ENCODE results near the gene MMGT1. TPM values are rescaled to one million over a fixed set of nuclear protein-coding genes. Genes with fewer than 3 reads are reported as not detected.
"Not testable (repeated sequence)": the region's sequence is repeated elsewhere in the genome, so short reads cannot be mapped to it uniquely, and the experiment has no call there.

Gene MMGT1
- total and polyA plus RNA-seq, 2 experiments from 2014 or later, result 6.9 to 25.4 TPM

DNA sequence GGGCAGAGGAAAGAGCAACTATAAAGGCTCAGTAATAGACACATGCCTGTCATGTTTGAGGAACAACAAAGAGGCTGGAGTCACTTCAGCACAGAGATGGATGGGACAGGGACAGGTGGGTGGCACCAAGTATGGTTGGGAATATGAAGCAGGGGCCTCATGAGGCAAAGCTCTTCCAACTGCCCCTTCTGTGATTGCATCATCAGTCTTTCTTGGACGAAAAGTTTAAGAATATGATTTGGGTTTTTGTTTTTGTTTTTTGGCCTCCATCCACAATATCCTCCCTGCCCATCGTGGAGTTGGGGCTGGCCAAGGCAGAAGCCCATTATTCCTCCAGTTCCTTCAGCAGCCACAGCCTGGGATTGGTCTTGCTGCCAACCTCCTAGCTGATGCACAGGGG is 45.9 kb downstream of the MMGT1 start:
- Histone ChIP-seq H3K4me3 (no peak overlapping the region), H3K27me3 (ENCODE audit: insufficient read depth) (no peaks in the 10 kb centered on the region), H4K20me1 (replicated peaks; ENCODE audit: insufficient read depth) (no peaks in the 10 kb centered on the region), H3K9me2 (ENCODE audit: insufficient read depth) (no peaks in the 10 kb centered on the region), H3F3A (replicated peaks; ENCODE audit: low read depth) (no peaks in the 10 kb centered on the region), H2AFZ (no peak overlapping the region), H3K79me2 (replicated peaks; ENCODE audit: insufficient read depth) (no peaks in the 10 kb centered on the region), H3K36me3 (ENCODE audit: insufficient read depth) (no peaks in the 10 kb centered on the region), H3K4me2 (no peak overlapping the region), H3K4me1 (ENCODE audit: insufficient read depth) (no peaks in the 10 kb centered on the region), H3K27ac (ENCODE audit: low read depth) (no peak overlapping the region)
- TF ChIP-seq JUNB (IDR thresholded peaks at IDR 0.05; ENCODE audit: unreplicated experiment), result no peak
- TF ChIP-seq, protein P1, sequence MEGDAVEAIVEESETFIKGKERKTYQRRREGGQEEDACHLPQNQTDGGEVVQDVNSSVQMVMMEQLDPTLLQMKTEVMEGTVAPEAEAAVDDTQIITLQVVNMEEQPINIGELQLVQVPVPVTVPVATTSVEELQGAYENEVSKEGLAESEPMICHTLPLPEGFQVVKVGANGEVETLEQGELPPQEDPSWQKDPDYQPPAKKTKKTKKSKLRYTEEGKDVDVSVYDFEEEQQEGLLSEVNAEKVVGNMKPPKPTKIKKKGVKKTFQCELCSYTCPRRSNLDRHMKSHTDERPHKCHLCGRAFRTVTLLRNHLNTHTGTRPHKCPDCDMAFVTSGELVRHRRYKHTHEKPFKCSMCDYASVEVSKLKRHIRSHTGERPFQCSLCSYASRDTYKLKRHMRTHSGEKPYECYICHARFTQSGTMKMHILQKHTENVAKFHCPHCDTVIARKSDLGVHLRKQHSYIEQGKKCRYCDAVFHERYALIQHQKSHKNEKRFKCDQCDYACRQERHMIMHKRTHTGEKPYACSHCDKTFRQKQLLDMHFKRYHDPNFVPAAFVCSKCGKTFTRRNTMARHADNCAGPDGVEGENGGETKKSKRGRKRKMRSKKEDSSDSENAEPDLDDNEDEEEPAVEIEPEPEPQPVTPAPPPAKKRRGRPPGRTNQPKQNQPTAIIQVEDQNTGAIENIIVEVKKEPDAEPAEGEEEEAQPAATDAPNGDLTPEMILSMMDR (conservative IDR thresholded peaks at IDR 0.05; ENCODE audit: low read depth in 2 of 2), result no peak
- TF ChIP-seq, protein P2, sequence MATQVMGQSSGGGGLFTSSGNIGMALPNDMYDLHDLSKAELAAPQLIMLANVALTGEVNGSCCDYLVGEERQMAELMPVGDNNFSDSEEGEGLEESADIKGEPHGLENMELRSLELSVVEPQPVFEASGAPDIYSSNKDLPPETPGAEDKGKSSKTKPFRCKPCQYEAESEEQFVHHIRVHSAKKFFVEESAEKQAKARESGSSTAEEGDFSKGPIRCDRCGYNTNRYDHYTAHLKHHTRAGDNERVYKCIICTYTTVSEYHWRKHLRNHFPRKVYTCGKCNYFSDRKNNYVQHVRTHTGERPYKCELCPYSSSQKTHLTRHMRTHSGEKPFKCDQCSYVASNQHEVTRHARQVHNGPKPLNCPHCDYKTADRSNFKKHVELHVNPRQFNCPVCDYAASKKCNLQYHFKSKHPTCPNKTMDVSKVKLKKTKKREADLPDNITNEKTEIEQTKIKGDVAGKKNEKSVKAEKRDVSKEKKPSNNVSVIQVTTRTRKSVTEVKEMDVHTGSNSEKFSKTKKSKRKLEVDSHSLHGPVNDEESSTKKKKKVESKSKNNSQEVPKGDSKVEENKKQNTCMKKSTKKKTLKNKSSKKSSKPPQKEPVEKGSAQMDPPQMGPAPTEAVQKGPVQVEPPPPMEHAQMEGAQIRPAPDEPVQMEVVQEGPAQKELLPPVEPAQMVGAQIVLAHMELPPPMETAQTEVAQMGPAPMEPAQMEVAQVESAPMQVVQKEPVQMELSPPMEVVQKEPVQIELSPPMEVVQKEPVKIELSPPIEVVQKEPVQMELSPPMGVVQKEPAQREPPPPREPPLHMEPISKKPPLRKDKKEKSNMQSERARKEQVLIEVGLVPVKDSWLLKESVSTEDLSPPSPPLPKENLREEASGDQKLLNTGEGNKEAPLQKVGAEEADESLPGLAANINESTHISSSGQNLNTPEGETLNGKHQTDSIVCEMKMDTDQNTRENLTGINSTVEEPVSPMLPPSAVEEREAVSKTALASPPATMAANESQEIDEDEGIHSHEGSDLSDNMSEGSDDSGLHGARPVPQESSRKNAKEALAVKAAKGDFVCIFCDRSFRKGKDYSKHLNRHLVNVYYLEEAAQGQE (IDR thresholded peaks at IDR 0.05; ENCODE audit: unreplicated experiment), result no peak
- no peak for TF ChIP-seq STAT1 (IDR thresholded peaks at IDR 0.05; ENCODE audit: unreplicated experiment)
- TF ChIP-seq EZH2phosphoT487 (IDR thresholded peaks at IDR 0.05; ENCODE audit: unreplicated experiment), result no peak
- no peak for TF ChIP-seq ZNF114 (CRISPR knock-in tag; IDR thresholded peaks at IDR 0.05)
- TF ChIP-seq ZNF331 (CRISPR knock-in tag; IDR thresholded peaks at IDR 0.05; ENCODE audit: low read depth), result no peak
- no peak for TF ChIP-seq EZH2 (IDR thresholded peaks at IDR 0.05; ENCODE audit: low read depth, unreplicated experiment)
- TF ChIP-seq NANOG (IDR thresholded peaks at IDR 0.05; ENCODE audit: borderline replicate concordance), result no peak
- no peaks in the 10 kb centered on the region for H3K4me1 Mint-ChIP-seq
- H3K9me3 Mint-ChIP-seq, result no peaks in the 10 kb centered on the region
- peaks cover 7% of the 10 kb centered on the region for H3K27me3 Mint-ChIP-seq (ENCODE audit: insufficient read depth, low read depth, poor library complexity)
- no peak overlapping the region for H3K27ac Mint-ChIP-seq
- no peak for DNase-seq (ENCODE audit: low spot score)
- ATAC-seq, result no peak
- H3K4me3 Mint-ChIP-seq, result no peak overlapping the region
- no peaks in the 10 kb centered on the region for H3K36me3 Mint-ChIP-seq (ENCODE audit: low read depth)

DNA sequence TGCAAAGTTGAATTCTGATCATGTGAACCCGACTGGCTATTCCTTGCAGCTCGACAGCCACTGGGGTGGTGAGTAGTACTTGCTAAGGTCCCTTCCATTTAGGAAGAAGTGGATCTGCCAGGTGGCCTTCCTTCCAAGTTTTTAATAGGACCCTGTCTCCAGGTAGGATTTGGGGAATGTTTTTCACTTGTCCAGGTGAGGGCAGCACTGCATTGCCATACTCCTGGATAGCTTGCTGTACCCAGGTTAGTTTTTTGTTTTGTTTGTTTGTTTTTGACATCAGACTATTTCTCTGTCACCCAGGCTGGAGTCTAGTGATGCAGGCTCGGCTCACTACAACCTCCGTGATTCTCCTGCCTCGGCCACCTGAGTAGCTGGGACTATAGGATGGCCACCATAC is 50.4 kb downstream of the MMGT1 start:
- Histone ChIP-seq H3K4me1 (ENCODE audit: insufficient read depth) (no peaks in the 10 kb centered on the region), H3K36me3 (ENCODE audit: insufficient read depth) (no peaks in the 10 kb centered on the region), H4K20me1 (replicated peaks; ENCODE audit: insufficient read depth) (no peaks in the 10 kb centered on the region), H3K79me2 (replicated peaks; ENCODE audit: insufficient read depth) (no peaks in the 10 kb centered on the region), H3K4me2 (no peak overlapping the region), H3F3A (replicated peaks; ENCODE audit: low read depth) (no peaks in the 10 kb centered on the region), H3K27ac (ENCODE audit: low read depth) (no peak overlapping the region), H2AFZ (no peak overlapping the region), H3K27me3 (ENCODE audit: insufficient read depth) (no peaks in the 10 kb centered on the region), H3K4me3 (no peak overlapping the region), H3K9me2 (ENCODE audit: insufficient read depth) (no peaks in the 10 kb centered on the region)
- Mint-ChIP-seq H3K27me3 (ENCODE audit: insufficient read depth, low read depth, poor library complexity) (no peaks in the 10 kb centered on the region), H3K36me3 (ENCODE audit: low read depth) (no peaks in the 10 kb centered on the region), H3K27ac (no peak overlapping the region), H3K4me1 (no peaks in the 10 kb centered on the region), H3K9me3 (no peaks in the 10 kb centered on the region), H3K4me3 (no peak overlapping the region)
- TF ChIP-seq CREB1 (CRISPR knock-in tag; IDR thresholded peaks at IDR 0.05; ENCODE audit: low read depth), result no peak
- TF ChIP-seq, protein P1 (conservative IDR thresholded peaks at IDR 0.05; ENCODE audit: low read depth in 2 of 2), result peak; percentile 49 to 61
- DNase-seq (ENCODE audit: low spot score) (peak; percentile 56), ATAC-seq (peak; percentile 50)

DNA sequence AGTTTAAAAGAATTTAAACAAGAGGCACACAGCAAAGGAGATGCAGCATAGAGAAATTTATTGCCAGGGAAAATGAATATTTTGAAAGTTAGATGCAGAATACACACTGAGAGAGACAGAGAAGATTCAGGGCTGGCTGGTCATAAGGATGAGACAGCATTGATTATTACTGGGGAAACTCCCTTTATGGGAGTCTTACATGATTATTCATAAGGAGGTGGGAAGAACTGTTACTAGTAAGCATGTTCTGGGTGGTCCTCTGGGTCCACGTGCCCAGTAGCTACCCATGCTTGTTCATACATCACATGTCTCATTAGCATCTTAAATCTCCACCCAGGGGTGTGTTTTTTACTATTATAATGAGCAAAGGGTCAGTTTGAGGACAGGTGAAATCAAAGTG is 53.3 kb downstream of the MMGT1 start:
- not testable (repeated sequence) for H3K27me3 ChIP-seq (ENCODE audit: insufficient read depth); H3K4me2 ChIP-seq; H3K4me3 ChIP-seq; H3K4me3 Mint-ChIP-seq; H2AFZ ChIP-seq; H3K79me2 ChIP-seq (replicated peaks; ENCODE audit: insufficient read depth); H3K27me3 Mint-ChIP-seq (ENCODE audit: insufficient read depth, low read depth, poor library complexity); H3K9me3 Mint-ChIP-seq; H3K27ac ChIP-seq (ENCODE audit: low read depth); ATAC-seq; H3F3A ChIP-seq (replicated peaks; ENCODE audit: low read depth); H3K4me1 ChIP-seq (ENCODE audit: insufficient read depth); DNase-seq (ENCODE audit: low spot score); H3K27ac Mint-ChIP-seq; H4K20me1 ChIP-seq (replicated peaks; ENCODE audit: insufficient read depth); H3K36me3 ChIP-seq (ENCODE audit: insufficient read depth); H3K4me1 Mint-ChIP-seq; H3K36me3 Mint-ChIP-seq (ENCODE audit: low read depth); H3K9me2 ChIP-seq (ENCODE audit: insufficient read depth)

Measured in GM23338 (cell line).